Endothelial cell of umbilical vein (primary cell): ENCODE data around the gene RGS17. TPM values are rescaled to one million over a fixed set of nuclear protein-coding genes. Genes with fewer than 3 reads are reported as not detected.

Source experiments
- BruUV-seq: library from RNA; stranded (reverse); fragments of 400-500 nt; replicated peaks from 2 replicates; lab custom pipeline; 2021; lab: Mats Ljungman, UMichigan
- CTCF ChIA-PET: fragments of 300-600, 350-600 bp; sonication (Branson Sonifier 250); formaldehyde crosslinking; loops from one replicate; lab custom pipeline; 2021; ENCODE audit warnings: antibody characterized with exemption, inconsistent platforms; lab: Charles Lee
- POLR2A ChIA-PET: fragments of 300-600, 350-600 bp; sonication (Branson Sonifier 250); formaldehyde crosslinking; loops from one replicate; lab custom pipeline; 2021; ENCODE audit warnings: antibody characterized with exemption, inconsistent platforms; lab: Charles Lee
- DNase-seq: peaks from one replicate; pipeline ENCODE4 v3.0.0-alpha.2; 2011; ENCODE audit warnings: low read depth, low spot score
- FAIRE-seq: peaks from 2 replicates; lab custom pipeline; 2011; peaks lifted over from hg19 to GRCh38; lab: Jason Lieb, UNC
- H2AFZ ChIP-seq: 2 replicates; pipeline ENCODE4 v1.6.0; 2012; ENCODE audit warnings: low read depth, low read length, control low read depth, inconsistent platforms
- H3K27ac ChIP-seq: 2 replicates; pipeline ENCODE4 v1.5.1; 2011; ENCODE audit warnings: low read depth, mild to moderate bottlenecking, control low read depth, low read length, moderate library complexity; ENCODE audit not compliant: insufficient read depth
- H3K27me3 ChIP-seq, 2 experiments: 2 replicates each; pipeline versions ENCODE4 v1.6.0 to v1.6.1; 2011; ENCODE audit warnings: low read length in 2 of 2, mixed read lengths in 1 of 2; ENCODE audit not compliant: control insufficient read depth in 2 of 2, insufficient read depth in 2 of 2
- H3K36me3 ChIP-seq, 2 experiments: 2 replicates in 1 of 2; 3 replicates in 1 of 2; pipeline ENCODE4 v1.5.1; 2011; ENCODE audit warnings: low read length in 2 of 2, mild to moderate bottlenecking in 1 of 2, moderate library complexity in 1 of 2; ENCODE audit not compliant: control insufficient read depth in 2 of 2, insufficient read depth in 2 of 2; ENCODE audit errors: extremely low read depth in 1 of 2
- H3K4me1 ChIP-seq: 3 replicates; pipeline ENCODE4 v1.5.1; 2011; ENCODE audit warnings: mild to moderate bottlenecking, low read length; ENCODE audit not compliant: control insufficient read depth, insufficient read depth; ENCODE audit errors: extremely low read depth
- H3K4me2 ChIP-seq: 2 replicates; pipeline ENCODE4 v1.6.1; 2011; ENCODE audit warnings: low read length, control low read depth, mixed read lengths; ENCODE audit not compliant: insufficient read depth
- H3K4me3 ChIP-seq, 3 experiments: fragments of 200-600 bp in 1 of 3; sonication (generic), shearing (Covaris generic) in 1 of 3; replicated peaks in 1 of 3; 2 replicates each; pipeline ENCODE4 v1.5.1; 2011 to 2016; ENCODE audit warnings: control low read depth in 3 of 3, low read length in 3 of 3, mild to moderate bottlenecking in 2 of 3, inconsistent platforms in 1 of 3, low read depth in 1 of 3, moderate library complexity in 1 of 3; ENCODE audit not compliant: insufficient read depth in 1 of 3
- H3K79me2 ChIP-seq: 2 replicates; pipeline ENCODE4 v1.6.0; 2012; ENCODE audit warnings: low read length, inconsistent platforms; ENCODE audit not compliant: control insufficient read depth, insufficient read depth
- H3K9ac ChIP-seq: replicated peaks from 2 replicates; pipeline ENCODE3; 2011; ENCODE audit warnings: low read length, control low read depth; ENCODE audit not compliant: insufficient read depth; ENCODE audit errors: extremely low read depth
- H3K9me1 ChIP-seq: replicated peaks from 3 replicates; pipeline ENCODE4 v1.6.0; 2011; ENCODE audit warnings: mild to moderate bottlenecking, low read length; ENCODE audit not compliant: control insufficient read depth, insufficient read depth; ENCODE audit errors: extremely low read depth
- H3K9me3 ChIP-seq: replicated peaks from 2 replicates; pipeline ENCODE4 v1.5.1; 2012; ENCODE audit warnings: low read length, inconsistent platforms; ENCODE audit not compliant: control insufficient read depth, insufficient read depth
- H4K20me1 ChIP-seq: replicated peaks from 2 replicates; pipeline ENCODE3; 2011; ENCODE audit warnings: mild to moderate bottlenecking, low read length; ENCODE audit not compliant: control insufficient read depth, insufficient read depth; ENCODE audit errors: extremely low read depth
- CTCF ChIP-seq, 2 donors: IDR thresholded peaks; 1 replicate in 1 of 2; 2 replicates in 1 of 2; pipeline ENCODE4 v1.5.1; 2011; ENCODE audit warnings: low read length in 2 of 2, mild to moderate bottlenecking in 2 of 2, moderate library complexity in 2 of 2, control low read depth in 1 of 2, inconsistent platforms in 1 of 2, low read depth in 1 of 2; ENCODE audit not compliant: insufficient read depth in 1 of 2; ENCODE audit errors: extremely low read depth in 1 of 2
- EZH2 ChIP-seq: IDR thresholded peaks from 2 replicates; pipeline ENCODE4 v1.6.1; 2012; ENCODE audit warnings: borderline replicate concordance, low read depth, mild to moderate bottlenecking, moderate library complexity, low read length, inconsistent platforms; ENCODE audit not compliant: severe bottlenecking
- FOS ChIP-seq: IDR thresholded peaks from 2 replicates; pipeline ENCODE4 v1.6.1; 2011; ENCODE audit warnings: mild to moderate bottlenecking, low read length, moderate library complexity, borderline replicate concordance; ENCODE audit not compliant: insufficient read depth
- GATA2 ChIP-seq: IDR thresholded peaks from 2 replicates; pipeline ENCODE4 v1.7.0; 2011; ENCODE audit warnings: low read depth, mild to moderate bottlenecking, moderate library complexity, mixed read lengths, low read length; ENCODE audit not compliant: insufficient read length, insufficient read depth
- JUN ChIP-seq: IDR thresholded peaks from 2 replicates; pipeline ENCODE4 v1.6.1; 2011; ENCODE audit warnings: borderline replicate concordance, low read depth; ENCODE audit not compliant: insufficient read length, insufficient read depth
- MAX ChIP-seq: IDR thresholded peaks from 2 replicates; pipeline ENCODE4 v1.6.1; 2011; ENCODE audit not compliant: insufficient read depth, insufficient read length
- MYC ChIP-seq: IDR thresholded peaks from one replicate; pipeline ENCODE4 v1.6.1; 2011; ENCODE audit warnings: mild to moderate bottlenecking, low read depth, low read length
- POLR2A ChIP-seq: IDR thresholded peaks from 2 replicates; pipeline ENCODE4 v1.6.1; 2012; ENCODE audit warnings: low read depth, mild to moderate bottlenecking, control low read depth, low read length
- POLR2AphosphoS5 ChIP-seq: IDR thresholded peaks from 2 replicates; pipeline ENCODE4 v1.6.1; 2012; ENCODE audit warnings: low read depth, mild to moderate bottlenecking, control low read depth, low read length, moderate library complexity; ENCODE audit not compliant: insufficient read depth
- dilution Hi-C: fragments of 300-500 bp; cut with MboI; formaldehyde crosslinking; loops from one replicate; pipeline ENCODE4 v1.15.0; 2019; ENCODE audit warnings: low sequenced_read_pairs; ENCODE audit not compliant: extremely low pct_ligation_motif_present
- intact Hi-C: fragments of 100-400 bp; cut with micrococcal nuclease; formaldehyde crosslinking; loops from one replicate; pipeline ENCODE4 v1.10.0; 2022
- polyA plus RNA-seq, 4 experiments: library from polyadenylated mRNA; depleted of rRNA in 3 of 4; stranded (reverse) in 3 of 4; unstranded in 1 of 4; fragments of >200 nt; gene quantifications; 2 replicates each; pipeline versions ENCODE4 v1.2.1 to v1.2.3, GENCODE V29; 2011 to 2012; ENCODE audit warnings: missing spikeins in 1 of 4
- total RNA-seq: library from RNA; stranded (reverse); gene quantifications from 2 replicates; pipeline ENCODE4 v1.2.3, GENCODE V29; 2021

Gene RGS17
- total and polyA plus RNA-seq, 2 donors (not counting 3 experiments of a cell fraction or from before 2014, with no cell fraction given) = 0.40 to 1.1 TPM

- Histone ChIP-seq H2AFZ (no peak overlapping the region), H4K20me1 (no peaks in the 10 kb centered on the region), H3K27ac (no peak overlapping the region), H3K9me1 (no peaks in the 10 kb centered on the region), H3K9ac (no peak overlapping the region), H3K27me3 (no peaks in the 10 kb centered on the region), H3K36me3 (no peaks in the 10 kb centered on the region), H3K4me3 (no peak overlapping the region), H3K4me1 (no peaks in the 10 kb centered on the region), H3K9me3 (no peaks in the 10 kb centered on the region), H3K79me2 (no peaks in the 10 kb centered on the region), H3K4me2 (no peak overlapping the region)
- no TSS peak for BruUV-seq
- ChIA-PET CTCF (interaction anchor here (1.2 kb wide), 2 partner anchors 26 to 50 kb away, joined by 5 read pairs; no protein-coding TSS in a partner anchor), POLR2A (no interaction called here)
- peak; percentile 12 for DNase-seq
- FAIRE-seq = no peak
- dilution Hi-C loops = no loop called here
- TF ChIP-seq MYC = no peak
- TF ChIP-seq EZH2 = no peak
- peak; percentile 84 for TF ChIP-seq FOS
- no peak for TF ChIP-seq MAX
- TF ChIP-seq POLR2AphosphoS5 = no peak
- TF ChIP-seq GATA2 = peak; percentile 89
- TF ChIP-seq JUN = no peak
- intact Hi-C loops = no loop called here
These were observed 72.8 kb downstream of the RGS17 start for GRCh38 chr6:153058291-153058690.

- no peaks in the 10 kb centered on the region for H3K27me3 ChIP-seq
- no peak for TF ChIP-seq CTCF (IDR thresholded peaks at IDR 0.05; ENCODE audit: extremely low read depth in 1 of 2, insufficient read depth in 1 of 2, low read depth in 1 of 2, low read length in 2 of 2)
- TF ChIP-seq MAX = no peak
- TF ChIP-seq POLR2AphosphoS5 = no peak
- no peak for TF ChIP-seq FOS
- TF ChIP-seq EZH2 = no peak
- no peak for TF ChIP-seq JUN
- no peak for TF ChIP-seq MYC
- no peak for TF ChIP-seq GATA2
- TF ChIP-seq POLR2A = no peak
- BruUV-seq = no TSS peak
- ChIA-PET POLR2A (no interaction called here), CTCF (no interaction called here)
- H3K9me1 ChIP-seq = no peaks in the 10 kb centered on the region
- no peaks in the 10 kb centered on the region for H3K4me1 ChIP-seq
- dilution Hi-C loops (no loop called here), intact Hi-C loops (no loop called here)
- no peaks in the 10 kb centered on the region for H3K9me3 ChIP-seq
- no peak overlapping the region for H3K27ac ChIP-seq
- no peak overlapping the region for H3K9ac ChIP-seq
- H3K4me2 ChIP-seq = no peak overlapping the region
- FAIRE-seq = no peak
- H3K4me3 ChIP-seq = no peak overlapping the region
- no peaks in the 10 kb centered on the region for H3K36me3 ChIP-seq
- no peaks in the 10 kb centered on the region for H4K20me1 ChIP-seq
- no peak overlapping the region for H2AFZ ChIP-seq
- no peaks in the 10 kb centered on the region for H3K79me2 ChIP-seq
- no peak for DNase-seq
These were observed 74.8 kb downstream of the RGS17 start for GRCh38 chr6:153056308-153056707.
